Hematopoietic multipotent progenitor cell treated with erythropoietin and hydrocortisone succinate and interleukin-3 and kit ligand, for 17 days (in vitro differentiated cells): ENCODE results near the gene THRAP3.
"Not testable (repeated sequence)": the region's sequence is repeated elsewhere in the genome, so short reads cannot be mapped to it uniquely, and the experiment has no call there.

Experiments
- DNase-seq: peaks from one replicate; pipeline ENCODE4 v3.0.0-alpha.2; 2015; ENCODE audit warnings: low spot score

Gene THRAP3

GRCh38 chr1:36223996-36224536, at the start of gene THRAP3:
Gene THRAP3, plus strand, starts transcription at chr1:36224443. Its CDS starts 58,121 bp downstream, at chr1:36282564.
- DNase-seq, result peak; percentile 100

GRCh38 chr1:36174713-36175112, 49.5 kb upstream of the THRAP3 start:
- no peak for DNase-seq

GRCh38 chr1:36175137-36176095, 48.8 kb upstream of the THRAP3 start:
- no peak for DNase-seq

- DNase-seq, result no peak
These were observed 47.9 kb upstream of the THRAP3 start for GRCh38 chr1:36176106-36176949.

- DNase-seq, result no peak
These were observed 46.4 kb upstream of the THRAP3 start for GRCh38 chr1:36177589-36178431.

- no peak for DNase-seq
These were observed 45.6 kb upstream of the THRAP3 start for GRCh38 chr1:36178471-36179219.

- DNase-seq, result no peak
These were observed 45.0 kb upstream of the THRAP3 start for GRCh38 chr1:36179220-36179600.

- no peak for DNase-seq
These were observed 41.5 kb upstream of the THRAP3 start for GRCh38 chr1:36182734-36183133.

- DNase-seq, result no peak
These were observed 40.9 kb upstream of the THRAP3 start for GRCh38 chr1:36183309-36183856.

- DNase-seq, result peak; percentile 92
These were observed 36.2 kb upstream of the THRAP3 start for GRCh38 chr1:36187800-36188593.

GRCh38 chr1:36196805-36197204, 27.4 kb upstream of the THRAP3 start:
- DNase-seq, result not testable (repeated sequence)

- no peak for DNase-seq
These were observed 25.6 kb upstream of the THRAP3 start for GRCh38 chr1:36198641-36199040.

GRCh38 chr1:36199934-36200741, 24.1 kb upstream of the THRAP3 start:
- DNase-seq, result no peak

- DNase-seq, result no peak
These were observed 21.2 kb upstream of the THRAP3 start for GRCh38 chr1:36203027-36203553.

- no peak for DNase-seq
These were observed 20.5 kb upstream of the THRAP3 start for GRCh38 chr1:36203554-36204346.

GRCh38 chr1:36204347-36204909, 19.8 kb upstream of the THRAP3 start:
- no peak for DNase-seq

- no peak for DNase-seq
These were observed 17.9 kb upstream of the THRAP3 start for GRCh38 chr1:36206323-36206858.
